GM12892 (cell line): Measurements from ENCODE around the gene ARID3A.

Experiments
- POLR2A ChIP-seq: IDR thresholded peaks from 2 replicates; pipeline ENCODE4 v1.6.1; 2011; ENCODE audit warnings: low read depth, low read length, control low read depth
- POLR2AphosphoS5 ChIP-seq: IDR thresholded peaks from 2 replicates; pipeline ENCODE4 v1.6.1; 2011; ENCODE audit warnings: low read depth, low read length, control low read depth
- TAF1 ChIP-seq: IDR thresholded peaks from 2 replicates; pipeline ENCODE4 v1.6.1; 2011; ENCODE audit warnings: low read depth, mild to moderate bottlenecking, control low read depth, low read length, borderline replicate concordance

DNA sequence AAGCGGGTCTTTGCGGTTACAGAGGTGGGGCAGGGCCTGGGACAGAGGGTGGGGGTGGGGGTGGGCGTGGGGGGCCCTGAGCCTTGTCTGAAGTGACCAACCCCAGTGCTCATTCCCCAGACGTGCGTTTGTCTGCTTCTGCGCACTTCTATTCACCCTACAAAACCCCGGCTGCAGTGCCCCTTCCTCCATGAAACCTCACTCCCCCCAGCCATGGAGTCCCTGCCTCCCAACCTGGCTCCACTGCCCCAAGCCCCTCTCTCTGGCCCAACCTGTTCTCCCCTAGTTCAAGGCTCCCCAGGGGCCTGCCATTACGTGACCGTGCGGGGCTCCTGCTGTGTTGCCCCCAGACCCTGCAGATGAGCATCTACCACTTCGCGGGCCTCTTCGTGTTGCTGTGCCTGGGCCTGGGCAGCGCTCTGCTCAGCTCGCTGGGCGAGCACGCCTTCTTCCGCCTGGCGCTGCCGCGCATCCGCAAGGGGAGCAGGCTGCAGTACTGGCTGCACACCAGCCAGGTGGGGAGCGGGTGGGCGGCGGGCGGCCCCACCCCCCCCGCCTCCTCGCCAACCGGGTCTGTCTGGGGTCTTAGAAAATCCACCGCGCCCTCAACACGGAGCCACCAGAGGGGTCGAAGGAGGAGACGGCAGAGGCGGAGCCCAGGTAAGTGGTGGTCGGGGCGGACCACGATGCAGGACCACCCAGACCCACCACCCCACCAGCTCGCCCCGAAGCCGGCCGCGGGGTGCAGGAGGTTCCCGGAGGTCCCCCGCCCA, 82.6 kb downstream of the ARID3A start:
- TF ChIP-seq POLR2A (no peak), POLR2AphosphoS5 (no peak), TAF1 (no peak)
